ENCODE results near the gene ENTPD2. TPM values are rescaled to one million over a fixed set of nuclear protein-coding genes. Genes with fewer than 3 reads are reported as not detected.
A peak's percentile ranks its signal among the peaks of the same experiment; 100 is the strongest.
"Not testable (repeated sequence)": the region's sequence is repeated elsewhere in the genome, so short reads cannot be mapped to it uniquely, and the experiment has no call there.

ENTPD2 gene
- total and polyA plus RNA-seq, 7 experiments from 2014 or later = not detected

GRCh38 chr9:137007816-137008270 lies 46.0 kb downstream of the ENTPD2 start:
- ChIA-PET CTCF (no interaction called here), POLR2A (no interaction called here)
- no peak overlapping the region for H3K4me3 ChIP-seq (ENCODE audit: low read length)
- Mint-ChIP-seq H3K4me1 (peaks cover 0 to 3% (median 0%) of the 10 kb centered on the region in 7 donors), H3K27me3 (peaks cover 0 to 3% (median 0%) of the 10 kb centered on the region in 5 donors), H3K4me3 (no peak overlapping the region), H3K36me3 (no peaks in the 10 kb centered on the region), H3K9me3 (no peaks in the 10 kb centered on the region), H3K27ac (no peak overlapping the region)
- H3K27ac ChIP-seq (ENCODE audit: low read depth, low read length) = no peak overlapping the region
- H3K9me3 ChIP-seq (ENCODE audit: control insufficient read depth in 2 of 3, low read length in 3 of 3) = no peaks in the 10 kb centered on the region
- no peaks in the 10 kb centered on the region for H3K4me1 ChIP-seq (ENCODE audit: control insufficient read depth in 2 of 2, insufficient read depth in 2 of 2, low read length in 2 of 2)
- DNase-seq = no peak
- peaks cover 0 to 4% (median 0%) of the 10 kb centered on the region in 3 experiments for H3K36me3 ChIP-seq (ENCODE audit: control insufficient read depth in 2 of 3, insufficient read depth in 3 of 3, low read length in 3 of 3)
- no peaks in the 10 kb centered on the region for H3K27me3 ChIP-seq (ENCODE audit: control insufficient read depth in 2 of 2, insufficient read depth in 2 of 2, low read length in 2 of 2)
- ATAC-seq = no peak
- intact Hi-C loops (cut with micrococcal nuclease) = no loop called here

DNA sequence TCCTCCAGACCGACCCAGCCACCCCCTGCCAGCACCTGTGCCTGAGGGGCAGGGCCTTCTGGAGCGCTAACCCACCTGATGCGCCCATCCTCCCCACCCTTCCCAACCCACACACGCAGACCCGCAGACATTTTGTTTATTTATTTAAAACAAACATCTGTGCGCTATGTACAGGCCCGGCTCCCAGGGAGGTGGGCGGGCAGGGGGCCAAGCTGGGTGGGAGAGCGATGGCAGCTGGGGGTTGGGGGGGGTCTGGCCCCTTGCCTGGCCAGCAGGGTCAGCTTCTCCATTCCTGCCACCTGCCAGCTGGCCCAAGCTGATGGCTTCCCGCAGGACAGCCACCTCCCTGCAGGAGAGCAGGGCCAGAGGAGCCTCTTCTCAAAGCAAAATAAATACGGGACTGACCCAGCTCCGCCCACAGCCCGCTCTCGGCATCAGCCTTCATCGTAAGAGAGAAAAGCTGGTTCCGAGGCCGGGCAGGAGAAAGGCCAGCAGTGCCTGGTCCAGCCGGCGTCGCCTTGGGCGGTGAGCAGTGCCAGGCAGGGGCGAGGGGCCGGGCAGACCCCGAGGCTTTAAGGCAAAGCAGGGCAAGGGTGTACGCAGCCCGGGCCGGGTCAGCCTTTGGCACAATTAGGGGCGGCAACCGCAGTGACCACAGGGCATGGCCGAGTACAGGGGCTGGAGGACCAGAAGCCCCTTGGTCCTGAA lies 46.6 kb downstream of the ENTPD2 start:
- Histone ChIP-seq H3K27me3 (ENCODE audit: control insufficient read depth in 2 of 2, insufficient read depth in 2 of 2, low read length in 2 of 2) (no peaks in the 10 kb centered on the region), H3K4me3 (ENCODE audit: low read length) (no peak overlapping the region), H3K9me3 (ENCODE audit: control insufficient read depth in 2 of 3, low read length in 3 of 3) (no peaks in the 10 kb centered on the region), H3K36me3 (ENCODE audit: control insufficient read depth in 2 of 3, insufficient read depth in 3 of 3, low read length in 3 of 3) (peaks cover 0 to 4% (median 0%) of the 10 kb centered on the region in 3 experiments), H3K27ac (ENCODE audit: low read depth, low read length) (no peak overlapping the region), H3K4me1 (ENCODE audit: control insufficient read depth in 2 of 2, insufficient read depth in 2 of 2, low read length in 2 of 2) (no peaks in the 10 kb centered on the region)
- Mint-ChIP-seq H3K27me3 (peaks cover 0 to 3% (median 0%) of the 10 kb centered on the region in 5 donors), H3K4me1 (peaks cover 0 to 3% (median 0%) of the 10 kb centered on the region in 7 donors), H3K36me3 (no peaks in the 10 kb centered on the region), H3K9me3 (no peaks in the 10 kb centered on the region), H3K27ac (no peak overlapping the region), H3K4me3 (no peak overlapping the region)
- POLR2A ChIA-PET = no interaction called here
- no peak for ATAC-seq
- intact Hi-C loops (cut with micrococcal nuclease) = no loop called here
- CTCF ChIA-PET = no interaction called here
- DNase-seq = no peak

GRCh38 chr9:137006116-137007003 lies 47.5 kb downstream of the ENTPD2 start:
- Histone ChIP-seq H3K36me3 (ENCODE audit: control insufficient read depth in 2 of 3, insufficient read depth in 3 of 3, low read length in 3 of 3) (peaks cover 0 to 3% (median 0%) of the 10 kb centered on the region in 3 experiments), H3K27me3 (ENCODE audit: control insufficient read depth in 2 of 2, insufficient read depth in 2 of 2, low read length in 2 of 2) (no peaks in the 10 kb centered on the region), H3K4me3 (ENCODE audit: low read length) (no peak overlapping the region), H3K4me1 (ENCODE audit: control insufficient read depth in 2 of 2, insufficient read depth in 2 of 2, low read length in 2 of 2) (no peaks in the 10 kb centered on the region), H3K9me3 (ENCODE audit: control insufficient read depth in 2 of 3, low read length in 3 of 3) (no peaks in the 10 kb centered on the region), H3K27ac (ENCODE audit: low read depth, low read length) (no peak overlapping the region)
- peak; percentile 24 for ATAC-seq
- H3K27ac Mint-ChIP-seq = no peak overlapping the region
- intact Hi-C loops (cut with micrococcal nuclease) = no loop called here
- ChIA-PET CTCF (no interaction called here), POLR2A (no interaction called here)
- no peak overlapping the region for H3K4me3 Mint-ChIP-seq
- H3K27me3 Mint-ChIP-seq = peaks cover 0 to 3% (median 0%) of the 10 kb centered on the region in 5 donors
- DNase-seq = no peak
- no peaks in the 10 kb centered on the region for H3K9me3 Mint-ChIP-seq
- peaks cover 0 to 3% (median 0%) of the 10 kb centered on the region in 7 donors for H3K4me1 Mint-ChIP-seq
- no peaks in the 10 kb centered on the region for H3K36me3 Mint-ChIP-seq

DNA sequence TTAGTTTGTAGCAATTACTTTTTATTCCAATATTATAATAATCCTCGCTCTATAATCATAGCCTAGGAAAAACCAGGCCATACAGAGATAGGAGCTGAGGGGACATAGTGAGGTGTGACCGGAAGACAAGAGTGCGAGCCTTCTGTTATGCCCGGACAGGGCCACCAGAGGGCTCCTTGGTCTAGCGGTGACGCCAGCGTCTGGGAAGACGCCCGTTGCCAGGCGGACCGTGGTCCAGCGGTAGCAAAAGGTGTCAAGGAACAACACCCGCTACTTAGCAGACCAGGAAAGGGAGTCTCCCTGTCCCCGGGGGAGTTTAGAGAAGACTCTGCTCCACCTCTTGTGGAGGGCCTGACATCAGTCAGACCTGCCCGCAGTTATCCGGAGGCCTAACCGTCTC lies 49.6 kb downstream of the ENTPD2 start:
- CTCF ChIA-PET = interaction anchor here (0.6 kb wide), 1 partner anchor 42 kb away, joined by 3 read pairs; no protein-coding TSS in a partner anchor
- DNase-seq; H3K36me3 ChIP-seq (ENCODE audit: control insufficient read depth in 2 of 3, insufficient read depth in 3 of 3, low read length in 3 of 3); H3K27me3 ChIP-seq (ENCODE audit: control insufficient read depth in 2 of 2, insufficient read depth in 2 of 2, low read length in 2 of 2); H3K27ac Mint-ChIP-seq; H3K9me3 ChIP-seq (ENCODE audit: control insufficient read depth in 2 of 3, low read length in 3 of 3); H3K4me3 ChIP-seq (ENCODE audit: low read length); H3K9me3 Mint-ChIP-seq; POLR2A ChIA-PET; H3K27me3 Mint-ChIP-seq; H3K4me3 Mint-ChIP-seq; H3K27ac ChIP-seq (ENCODE audit: low read depth, low read length); ATAC-seq; H3K36me3 Mint-ChIP-seq: not testable (repeated sequence)
- peaks cover 0 to 14% of the 10 kb centered on the region in 2 donors for H3K4me1 ChIP-seq (ENCODE audit: control insufficient read depth in 2 of 2, insufficient read depth in 2 of 2, low read length in 2 of 2)
- H3K4me1 Mint-ChIP-seq = peaks cover 0 to 13% (median 0%) of the 10 kb centered on the region in 7 donors
- intact Hi-C loops (cut with micrococcal nuclease) = loop anchor here in 1 of 2 donors (1.0 kb wide), 1 partner anchor 31 kb away; no protein-coding TSS in a partner anchor

DNA sequence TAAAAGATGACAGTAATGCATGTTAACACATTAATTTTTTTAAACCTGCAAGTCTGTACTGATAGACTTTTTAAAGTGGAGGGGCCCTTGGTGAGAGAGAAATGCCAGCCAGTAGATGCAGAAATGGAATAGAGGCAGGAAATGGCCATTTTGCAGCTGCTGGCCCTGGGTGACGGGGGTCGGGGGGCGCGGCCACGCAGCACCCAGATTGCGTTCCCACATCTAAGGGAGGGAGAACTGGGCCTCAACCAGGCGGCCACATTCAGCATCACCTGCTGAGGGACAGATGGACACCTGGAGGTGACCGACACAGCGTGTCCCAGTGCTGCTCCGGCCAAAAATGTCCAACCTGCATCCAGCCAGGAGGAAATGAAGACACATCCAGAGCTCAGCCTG lies 51.2 kb downstream of the ENTPD2 start:
- no peaks in the 10 kb centered on the region for H3K9me3 Mint-ChIP-seq
- H3K4me3 ChIP-seq (ENCODE audit: low read length) = no peak overlapping the region
- intact Hi-C loops (cut with micrococcal nuclease) = no loop called here
- peaks cover 0 to 11% (median 3%) of the 10 kb centered on the region in 5 donors for H3K27me3 Mint-ChIP-seq
- no peaks in the 10 kb centered on the region for H3K36me3 Mint-ChIP-seq
- H3K9me3 ChIP-seq (ENCODE audit: control insufficient read depth in 2 of 3, low read length in 3 of 3) = no peaks in the 10 kb centered on the region
- peaks cover 0 to 30% of the 10 kb centered on the region in 2 donors for H3K4me1 ChIP-seq (ENCODE audit: control insufficient read depth in 2 of 2, insufficient read depth in 2 of 2, low read length in 2 of 2)
- H3K4me3 Mint-ChIP-seq = no peak overlapping the region
- H3K27ac Mint-ChIP-seq = no peak overlapping the region
- ChIA-PET CTCF (no interaction called here), POLR2A (interaction anchor here (1.2 kb wide), 1 partner anchor 32 kb away, joined by 3 read pairs; no protein-coding TSS in a partner anchor)
- ATAC-seq = no peak
- H3K4me1 Mint-ChIP-seq = peaks cover 5 to 26% (median 8%) of the 10 kb centered on the region in 7 donors
- no peak overlapping the region for H3K27ac ChIP-seq (ENCODE audit: low read depth, low read length)
- H3K27me3 ChIP-seq (ENCODE audit: control insufficient read depth in 2 of 2, insufficient read depth in 2 of 2, low read length in 2 of 2) = no peaks in the 10 kb centered on the region
- no peaks in the 10 kb centered on the region for H3K36me3 ChIP-seq (ENCODE audit: control insufficient read depth in 2 of 3, insufficient read depth in 3 of 3, low read length in 3 of 3)
- no peak for DNase-seq

DNA sequence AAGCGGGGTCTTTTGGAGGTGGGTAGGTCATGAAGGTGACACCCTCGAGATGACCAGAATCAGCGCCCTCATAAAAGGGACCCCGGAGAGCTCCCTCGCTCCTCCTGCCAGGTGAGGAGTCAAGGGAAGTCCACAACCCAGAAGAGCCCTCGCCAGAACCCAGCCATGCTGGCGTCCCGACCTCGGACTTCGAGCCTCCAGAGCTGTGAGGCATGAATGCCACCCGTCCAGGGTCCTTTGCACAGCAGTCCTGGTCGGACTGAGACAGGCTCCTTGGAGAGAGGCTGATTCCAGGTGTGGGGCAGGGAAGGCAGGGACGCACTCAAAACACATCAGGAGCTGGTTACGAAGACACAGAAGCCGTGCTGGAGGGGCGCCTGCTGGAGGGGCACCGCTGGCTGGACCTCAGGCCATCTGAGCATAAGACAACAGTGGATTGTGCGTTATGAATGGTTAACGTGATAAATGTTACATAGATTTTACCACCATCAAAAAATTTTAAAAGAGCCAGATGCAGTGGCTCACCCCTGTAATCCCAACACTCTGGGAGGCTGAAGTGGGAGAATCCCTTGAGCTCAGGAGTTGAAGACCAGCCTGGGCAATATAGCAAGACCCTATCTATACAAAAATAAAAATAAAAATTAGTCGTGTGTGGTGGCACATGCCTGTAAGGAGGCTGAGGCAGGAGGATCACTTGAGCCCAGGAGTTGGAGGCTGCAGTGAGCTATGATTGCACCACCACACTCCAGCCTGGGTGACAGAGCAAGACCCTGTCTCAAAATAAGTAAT lies 51.8 kb downstream of the ENTPD2 start:
- Mint-ChIP-seq H3K9me3 (no peaks in the 10 kb centered on the region), H3K4me1 (peaks cover 7 to 31% (median 10%) of the 10 kb centered on the region in 7 donors), H3K27ac (no peak overlapping the region), H3K36me3 (no peaks in the 10 kb centered on the region), H3K27me3 (peaks cover 0 to 12% (median 5%) of the 10 kb centered on the region in 5 donors), H3K4me3 (no peak overlapping the region)
- ChIA-PET CTCF (no interaction called here), POLR2A (interaction anchor here (1.2 kb wide), 1 partner anchor 33 kb away, joined by 3 read pairs; no protein-coding TSS in a partner anchor)
- Histone ChIP-seq H3K9me3 (ENCODE audit: control insufficient read depth in 2 of 3, low read length in 3 of 3) (no peaks in the 10 kb centered on the region), H3K27ac (ENCODE audit: low read depth, low read length) (no peak overlapping the region), H3K4me3 (ENCODE audit: low read length) (no peak overlapping the region), H3K27me3 (ENCODE audit: control insufficient read depth in 2 of 2, insufficient read depth in 2 of 2, low read length in 2 of 2) (no peaks in the 10 kb centered on the region), H3K4me1 (ENCODE audit: control insufficient read depth in 2 of 2, insufficient read depth in 2 of 2, low read length in 2 of 2) (peaks cover 0 to 36% of the 10 kb centered on the region in 2 donors), H3K36me3 (ENCODE audit: control insufficient read depth in 2 of 3, insufficient read depth in 3 of 3, low read length in 3 of 3) (no peaks in the 10 kb centered on the region)
- DNase-seq = no peak
- no peak for ATAC-seq
- intact Hi-C loops (cut with micrococcal nuclease) = no loop called here

Measured in naive thymus-derived CD4-positive, alpha-beta T cell (primary cell).